GM19043 (cell line): ENCODE results near the gene ARHGAP26.

Source experiments
- ATAC-seq: cut with Tn5 transposase; IDR thresholded peaks from one replicate; pipeline ENCODE4 v1.9.1; 2021; ENCODE audit warnings: low read depth; ENCODE audit not compliant: unreplicated experiment

ARHGAP26 gene, protein sequence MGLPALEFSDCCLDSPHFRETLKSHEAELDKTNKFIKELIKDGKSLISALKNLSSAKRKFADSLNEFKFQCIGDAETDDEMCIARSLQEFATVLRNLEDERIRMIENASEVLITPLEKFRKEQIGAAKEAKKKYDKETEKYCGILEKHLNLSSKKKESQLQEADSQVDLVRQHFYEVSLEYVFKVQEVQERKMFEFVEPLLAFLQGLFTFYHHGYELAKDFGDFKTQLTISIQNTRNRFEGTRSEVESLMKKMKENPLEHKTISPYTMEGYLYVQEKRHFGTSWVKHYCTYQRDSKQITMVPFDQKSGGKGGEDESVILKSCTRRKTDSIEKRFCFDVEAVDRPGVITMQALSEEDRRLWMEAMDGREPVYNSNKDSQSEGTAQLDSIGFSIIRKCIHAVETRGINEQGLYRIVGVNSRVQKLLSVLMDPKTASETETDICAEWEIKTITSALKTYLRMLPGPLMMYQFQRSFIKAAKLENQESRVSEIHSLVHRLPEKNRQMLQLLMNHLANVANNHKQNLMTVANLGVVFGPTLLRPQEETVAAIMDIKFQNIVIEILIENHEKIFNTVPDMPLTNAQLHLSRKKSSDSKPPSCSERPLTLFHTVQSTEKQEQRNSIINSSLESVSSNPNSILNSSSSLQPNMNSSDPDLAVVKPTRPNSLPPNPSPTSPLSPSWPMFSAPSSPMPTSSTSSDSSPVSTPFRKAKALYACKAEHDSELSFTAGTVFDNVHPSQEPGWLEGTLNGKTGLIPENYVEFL

DNA sequence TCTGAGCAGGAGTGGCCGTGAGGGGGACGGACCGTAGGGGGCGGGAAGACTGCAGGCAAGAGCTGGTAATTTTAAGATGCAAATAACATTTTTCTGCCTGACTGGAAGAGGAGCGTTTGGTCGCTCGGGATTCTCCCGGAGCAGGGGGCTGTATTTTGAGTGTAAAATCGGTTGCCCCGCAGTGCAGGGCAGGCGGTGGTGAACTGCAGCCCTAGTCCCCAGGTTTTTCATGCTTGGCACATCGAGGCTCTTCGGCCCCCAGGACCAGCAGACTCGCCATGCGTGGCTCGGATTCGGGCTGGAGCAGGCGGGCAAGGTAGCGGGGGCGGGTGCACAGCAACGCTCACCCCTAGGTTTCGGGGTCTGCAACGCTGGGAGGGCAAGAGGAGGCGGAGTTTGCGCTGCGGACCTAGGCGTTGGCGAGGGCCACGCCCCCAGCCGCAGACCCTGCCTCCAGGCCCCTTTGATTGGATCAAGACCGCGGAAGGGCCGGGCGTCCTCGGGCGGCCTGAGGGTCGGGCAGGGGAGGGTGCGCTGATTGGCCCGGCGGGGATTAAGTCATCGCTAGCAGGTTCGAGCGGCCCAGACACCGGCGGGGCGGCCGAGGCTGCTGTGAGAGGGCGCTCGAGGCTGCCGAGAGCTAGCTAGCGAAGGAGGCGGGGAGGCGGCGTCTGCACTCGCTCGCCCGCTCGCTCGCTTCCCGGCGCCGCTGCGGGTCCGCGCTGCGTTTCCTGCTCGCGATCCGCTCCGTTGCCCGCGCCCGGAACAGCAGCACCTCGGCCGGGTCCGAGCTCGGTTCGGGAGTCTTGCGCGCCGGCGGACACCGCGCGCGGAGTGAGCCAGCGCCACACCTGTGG lies at the start of gene ARHGAP26:
Gene ARHGAP26, plus strand, starts transcription at position 585 of the 857 bp plus-strand sequence. CDS start 385 bp downstream, outside the sequence.
- ATAC-seq = peak; percentile 97

DNA sequence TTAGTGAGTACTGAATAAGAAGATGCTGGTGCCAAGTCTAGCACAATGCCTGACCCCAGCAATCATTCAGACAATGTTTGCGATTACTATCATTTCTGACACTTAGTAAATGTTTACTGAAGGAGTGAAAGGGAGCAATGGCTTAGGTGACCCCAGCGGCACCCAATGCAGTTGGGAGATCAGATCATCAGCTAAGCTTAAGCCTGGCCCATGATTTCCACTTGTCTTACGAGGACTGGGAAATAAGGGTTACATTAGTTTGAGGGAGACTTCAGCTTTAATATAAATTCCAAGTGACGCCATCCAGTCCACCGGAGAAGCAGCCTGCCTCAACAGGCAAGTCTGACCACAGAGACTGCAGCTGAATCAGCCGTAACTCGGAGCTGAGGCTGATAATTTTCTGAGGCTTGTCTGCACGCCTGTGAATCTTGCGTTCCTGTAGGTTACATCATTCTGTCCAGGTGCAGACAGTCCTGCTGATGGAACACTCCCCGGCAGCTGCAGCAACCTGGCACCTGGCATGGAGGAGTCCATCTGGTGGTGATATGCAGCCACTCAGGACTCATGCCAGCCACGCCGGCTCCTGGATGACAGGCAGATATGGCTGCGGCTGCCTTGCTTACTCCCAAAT lies 49.4 kb upstream of the ARHGAP26 start:
- no peak for ATAC-seq

DNA sequence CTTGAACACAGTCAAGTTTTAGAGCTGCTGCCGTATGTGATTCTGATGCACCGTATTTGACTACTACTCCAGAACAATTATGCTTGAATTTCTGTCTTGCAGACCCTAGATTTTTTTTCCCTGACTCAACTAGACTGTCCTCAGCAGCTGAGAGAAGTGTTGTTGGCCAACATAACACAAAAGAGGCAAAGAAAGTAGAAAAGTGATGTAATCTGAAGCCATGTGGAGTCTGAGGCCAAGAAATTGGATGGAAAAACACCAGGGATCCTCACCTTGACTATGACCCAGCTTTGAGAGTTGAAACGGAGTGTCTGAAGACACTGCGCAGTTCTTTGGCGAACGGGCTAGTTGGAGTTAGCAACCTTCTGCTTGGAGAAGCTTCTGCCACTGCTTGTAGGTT lies 48.0 kb upstream of the ARHGAP26 start:
- ATAC-seq = no peak

DNA sequence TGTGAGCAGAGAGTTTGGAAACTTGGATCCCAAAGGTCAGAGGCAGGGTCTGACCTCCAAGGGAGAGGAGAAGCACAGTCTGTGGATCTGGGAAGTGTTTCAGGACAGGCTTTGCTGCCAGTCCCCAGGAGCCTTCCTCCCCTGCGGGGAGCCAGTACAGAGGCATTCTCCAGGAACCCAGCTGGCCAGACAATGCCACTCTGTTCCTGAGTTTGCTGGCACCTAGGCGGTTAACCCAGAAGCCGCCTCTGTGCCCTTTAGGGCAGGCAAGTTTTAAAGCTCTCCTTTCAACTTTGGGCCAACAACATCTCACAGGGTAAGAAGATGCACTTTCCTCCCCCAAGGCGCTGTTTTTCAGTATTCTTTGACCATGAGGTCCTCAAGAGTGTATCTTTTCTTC lies 47.3 kb upstream of the ARHGAP26 start:
- no peak for ATAC-seq

DNA sequence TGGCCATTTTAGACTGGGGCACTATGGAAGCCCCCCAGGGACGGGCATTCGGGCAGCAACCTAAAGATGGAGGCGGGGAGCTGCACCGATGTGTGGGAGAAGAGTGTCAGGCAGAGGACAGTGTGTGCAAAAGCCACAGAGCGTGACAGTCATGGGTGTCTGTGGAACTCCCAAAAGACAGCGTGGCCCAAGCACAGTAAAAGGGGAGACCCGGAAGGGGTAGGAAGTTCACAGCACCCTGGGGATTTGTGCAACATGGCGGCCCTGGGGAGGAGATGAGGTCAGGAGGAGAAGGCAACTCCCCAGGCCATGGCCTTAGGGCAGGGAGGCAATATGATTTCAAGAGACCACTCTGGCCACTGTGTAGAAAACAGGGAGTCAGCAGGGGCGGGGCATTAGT lies 45.4 kb upstream of the ARHGAP26 start:
- ATAC-seq = no peak

DNA sequence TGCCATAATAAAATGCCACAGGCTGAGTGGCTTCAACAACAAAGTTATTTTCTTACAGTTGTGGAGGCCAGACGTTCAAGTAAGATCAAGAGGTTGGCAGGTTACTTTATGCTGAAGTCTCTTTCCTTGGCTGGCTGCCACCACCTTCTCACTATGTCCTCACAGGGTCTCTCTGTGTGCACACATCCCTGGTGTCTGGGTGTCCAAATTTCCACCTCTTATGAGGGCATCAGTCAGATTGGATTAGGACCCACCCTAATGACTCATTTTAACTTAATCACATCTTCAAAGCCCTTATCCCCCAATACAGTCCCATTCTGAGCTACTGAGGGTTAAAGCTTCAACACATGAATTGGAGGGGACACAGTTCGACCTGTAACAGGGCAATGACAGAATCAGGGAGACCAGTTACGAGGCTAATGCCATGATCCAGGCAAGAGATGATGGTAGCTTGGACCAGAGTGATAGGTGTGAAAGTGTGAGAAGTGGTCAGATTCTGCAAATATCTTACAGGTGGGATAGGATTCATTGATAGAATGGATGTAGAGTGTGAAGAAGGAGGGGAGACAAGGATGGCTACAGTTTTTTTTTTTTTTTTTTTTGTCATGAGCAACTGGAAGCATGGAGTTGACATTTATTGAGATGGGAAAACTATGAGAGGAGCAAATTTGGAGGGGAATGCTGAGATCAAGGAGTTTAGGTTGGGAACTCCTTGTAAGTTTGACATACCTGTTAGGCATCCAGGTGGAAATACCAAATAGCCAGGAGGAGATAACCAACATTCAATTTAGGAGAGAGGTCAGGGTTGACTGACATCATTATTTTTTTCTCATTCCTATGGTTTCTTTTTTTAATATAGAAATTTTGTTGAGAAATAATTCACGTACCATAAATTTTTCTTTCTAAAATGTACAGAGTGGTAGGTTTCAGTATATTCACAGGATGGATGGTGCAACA lies 44.7 kb upstream of the ARHGAP26 start:
- ATAC-seq = no peak

DNA sequence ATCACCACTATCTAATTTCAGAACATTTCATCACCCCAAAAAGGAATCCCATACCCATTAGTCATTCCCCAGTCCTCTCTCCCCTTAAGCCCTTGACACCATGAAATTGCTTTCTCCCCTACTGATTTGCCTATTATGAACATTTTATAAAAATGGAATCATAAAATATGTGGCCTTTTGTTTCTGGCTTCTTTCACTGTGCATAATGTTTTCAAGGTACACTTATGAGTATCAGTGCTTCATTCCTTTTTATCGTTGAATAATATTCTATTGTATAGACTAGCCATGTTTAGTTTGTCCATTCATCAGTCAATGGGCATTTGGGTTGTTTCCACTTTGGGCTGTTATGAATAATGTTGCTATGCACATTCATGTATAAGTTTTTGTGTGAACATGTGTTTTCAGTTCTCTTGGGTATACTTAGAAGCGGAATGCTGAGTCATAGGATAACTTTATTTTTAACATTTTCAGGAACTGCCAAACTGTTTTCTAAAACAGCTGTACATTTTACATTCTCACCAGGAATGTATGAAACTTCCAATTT lies 43.9 kb upstream of the ARHGAP26 start:
- no peak for ATAC-seq

DNA sequence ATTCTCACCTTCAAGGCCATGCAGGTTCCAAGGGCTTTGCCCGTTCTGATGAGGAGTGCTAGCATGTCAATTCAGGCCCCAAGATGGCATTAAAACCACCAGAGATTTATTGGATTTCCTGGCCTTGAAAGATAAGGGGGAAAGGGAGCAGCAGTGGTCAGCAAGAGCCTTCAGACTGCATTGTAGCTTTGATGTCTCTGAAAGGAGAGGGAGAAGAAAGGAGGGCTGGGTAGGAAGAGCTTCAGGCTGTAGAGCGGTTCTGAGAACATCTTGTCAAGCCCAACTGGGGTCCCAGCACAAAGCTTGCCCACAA lies 42.5 kb upstream of the ARHGAP26 start:
- ATAC-seq = no peak

DNA sequence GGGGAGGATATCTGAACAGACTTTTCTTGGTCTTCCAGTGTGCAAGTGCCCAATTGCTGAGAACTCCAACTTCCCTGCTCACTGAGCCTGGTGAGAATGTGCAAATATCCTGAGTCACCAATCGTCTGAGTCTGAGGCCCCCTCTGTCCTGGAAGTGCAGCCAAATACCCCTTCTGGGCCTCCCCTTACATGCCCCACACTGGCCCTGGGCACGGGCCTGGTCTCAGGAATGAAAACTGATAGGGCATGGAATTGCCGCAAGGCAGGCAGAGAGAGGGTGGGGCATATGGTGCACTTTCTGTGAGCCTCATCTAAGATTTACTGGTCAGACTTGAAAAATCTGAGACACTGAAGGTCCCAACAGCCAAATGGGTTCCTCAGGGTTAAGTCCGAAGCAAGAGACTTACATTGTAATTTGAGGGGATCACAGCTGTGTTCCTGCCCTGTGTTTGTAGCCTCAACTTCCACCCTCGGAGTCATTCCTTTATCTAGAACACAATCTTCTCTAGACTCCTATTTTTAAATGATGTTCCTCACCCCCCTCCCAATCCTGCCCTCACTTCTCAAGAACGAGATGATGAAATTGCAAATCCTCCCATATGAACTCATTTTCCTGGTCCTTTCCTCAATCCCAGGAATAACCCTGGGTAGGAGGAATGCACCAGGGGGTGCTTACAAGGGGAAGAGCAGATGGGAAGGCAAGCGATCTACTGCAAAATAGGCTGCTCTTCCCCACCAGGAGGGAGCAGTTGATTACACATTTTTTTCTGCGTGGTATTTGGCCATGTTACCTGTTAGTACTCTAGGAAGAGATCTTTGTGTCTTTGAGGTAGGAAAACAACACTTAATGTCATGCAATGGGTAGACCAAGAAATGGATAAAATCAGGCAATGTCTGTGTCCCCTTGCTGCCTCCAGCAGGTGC lies 34.6 kb upstream of the ARHGAP26 start:
- no peak for ATAC-seq

DNA sequence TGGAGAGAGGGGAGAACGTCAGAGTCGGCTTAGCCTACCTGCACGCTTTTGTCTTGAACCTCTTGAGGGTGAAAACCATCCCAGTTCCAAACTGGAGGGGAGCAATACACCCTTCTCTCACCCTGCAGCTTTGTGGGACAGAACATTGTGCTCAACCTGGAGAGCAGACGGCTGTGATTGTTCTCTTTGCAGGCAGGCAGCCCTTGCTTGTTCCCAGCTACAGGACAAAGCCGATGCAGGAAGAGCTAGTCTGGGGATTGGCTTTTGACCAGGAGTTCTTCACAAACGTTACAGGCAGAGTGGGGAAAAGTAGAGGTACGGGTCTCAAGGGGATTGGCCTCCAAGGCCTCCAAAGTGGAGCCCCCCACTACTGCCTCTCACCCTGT lies 33.9 kb upstream of the ARHGAP26 start:
- no peak for ATAC-seq

DNA sequence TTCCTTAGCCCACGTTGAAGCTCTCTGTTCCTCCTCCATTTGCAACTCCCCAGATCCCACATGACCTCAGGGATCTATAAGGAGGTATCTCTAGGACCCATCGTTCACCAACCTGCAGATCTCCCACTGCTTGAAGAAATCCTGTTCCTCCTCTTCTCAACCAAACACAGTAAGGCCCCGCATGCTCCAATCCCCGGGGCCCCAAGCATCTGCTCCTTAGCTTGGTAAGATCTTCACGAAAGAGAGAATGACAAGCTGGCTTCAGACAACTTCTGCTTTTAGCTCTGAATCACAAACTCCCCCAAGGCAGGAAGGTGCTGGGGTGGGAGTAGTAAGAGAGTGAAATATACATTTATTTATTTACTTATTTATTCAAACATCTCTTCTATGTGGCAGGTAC lies 33.0 kb upstream of the ARHGAP26 start:
- ATAC-seq = no peak

DNA sequence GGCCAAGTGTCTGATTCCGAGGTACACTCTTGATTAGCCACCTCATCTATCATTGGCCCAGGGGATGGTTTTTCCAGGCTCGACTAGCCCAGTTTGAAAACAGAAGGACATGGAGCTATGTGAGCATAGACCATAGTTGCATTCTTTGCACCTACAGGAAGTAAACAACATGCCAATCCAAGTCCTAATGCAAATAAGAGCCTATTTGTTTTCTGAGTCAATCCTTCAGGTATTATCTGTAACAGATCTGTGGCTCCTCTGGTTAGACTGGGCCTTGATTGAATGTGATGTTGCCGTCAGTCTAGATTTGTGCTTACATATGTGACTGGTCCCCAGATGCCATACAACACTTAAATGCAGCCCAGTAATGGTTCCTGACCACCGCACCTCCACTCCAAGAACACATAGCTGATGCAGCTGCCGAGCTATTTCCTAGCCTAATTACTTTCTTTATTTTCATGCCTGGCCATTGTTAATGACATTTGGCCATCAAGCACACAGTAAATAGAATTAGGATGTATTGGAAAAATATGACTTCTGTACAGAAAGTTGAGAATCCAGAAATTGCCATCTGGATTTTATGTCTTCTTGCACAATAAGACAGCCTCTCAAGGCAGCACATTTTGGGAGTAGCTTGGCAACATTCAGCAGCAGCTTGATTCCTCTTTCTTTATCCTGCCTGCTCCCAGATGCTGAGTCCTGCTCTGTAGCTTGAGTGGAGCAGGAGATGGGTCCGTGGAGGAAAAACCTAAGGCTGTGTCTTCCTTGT lies 29.5 kb upstream of the ARHGAP26 start:
- ATAC-seq = no peak

DNA sequence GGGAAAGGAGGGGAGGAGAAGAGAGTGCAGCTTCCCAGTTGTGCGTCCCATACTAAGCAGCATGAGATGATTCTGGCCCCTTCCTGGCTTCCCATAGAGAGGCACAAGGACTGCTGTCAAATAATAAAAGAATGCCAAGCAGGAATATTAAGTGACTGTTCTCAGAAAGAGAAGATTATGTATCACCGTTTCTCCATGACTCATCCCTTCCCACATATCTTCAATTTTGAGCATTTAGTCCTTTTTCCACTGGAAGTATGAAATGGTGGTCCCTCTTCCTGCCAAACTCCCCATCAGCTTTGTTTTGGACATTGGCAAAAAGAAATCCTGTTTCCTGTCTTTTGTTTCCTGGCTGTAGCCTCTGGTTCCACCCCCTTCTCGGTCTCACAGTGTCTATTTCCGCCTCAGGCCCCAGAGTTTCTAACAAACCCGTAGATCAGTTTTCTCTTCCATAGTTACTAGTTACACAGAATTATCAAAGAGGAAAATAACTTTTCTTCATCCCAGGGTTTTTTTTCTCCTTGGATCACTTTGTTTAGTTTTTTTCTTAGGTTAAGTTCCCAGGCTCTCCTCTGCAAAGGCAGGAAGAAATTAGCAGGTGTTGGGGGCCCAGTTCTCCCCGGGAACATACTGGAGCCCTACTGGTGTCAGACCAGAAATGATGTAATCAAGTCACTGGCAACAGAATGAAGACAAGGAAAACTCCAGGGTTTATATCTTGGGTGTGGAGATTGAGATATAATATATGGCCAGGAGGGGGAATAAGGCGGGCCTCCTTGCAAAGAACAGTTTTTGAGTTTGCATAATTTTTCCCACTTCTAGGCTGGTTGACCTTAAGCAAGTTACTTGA lies 26.4 kb upstream of the ARHGAP26 start:
- ATAC-seq = no peak

DNA sequence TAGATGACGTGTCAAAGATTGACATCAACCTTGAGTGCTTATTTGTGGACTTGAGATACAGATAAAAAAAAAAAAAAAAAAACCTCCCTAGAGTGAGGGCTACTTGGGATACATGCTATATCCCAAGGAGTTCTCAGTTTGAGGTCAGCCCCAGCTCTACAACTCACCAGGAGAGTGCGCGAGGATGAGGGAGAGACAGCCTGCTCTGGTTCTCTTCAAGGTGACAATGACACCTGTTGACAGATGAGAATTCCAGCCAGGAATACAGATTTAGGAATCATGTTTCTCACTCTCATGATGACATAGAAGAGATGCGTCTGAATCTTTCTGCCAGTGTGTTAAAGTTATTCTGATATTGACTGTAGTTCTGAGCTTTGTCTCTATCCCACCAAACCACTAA lies 24.9 kb upstream of the ARHGAP26 start:
- no peak for ATAC-seq

DNA sequence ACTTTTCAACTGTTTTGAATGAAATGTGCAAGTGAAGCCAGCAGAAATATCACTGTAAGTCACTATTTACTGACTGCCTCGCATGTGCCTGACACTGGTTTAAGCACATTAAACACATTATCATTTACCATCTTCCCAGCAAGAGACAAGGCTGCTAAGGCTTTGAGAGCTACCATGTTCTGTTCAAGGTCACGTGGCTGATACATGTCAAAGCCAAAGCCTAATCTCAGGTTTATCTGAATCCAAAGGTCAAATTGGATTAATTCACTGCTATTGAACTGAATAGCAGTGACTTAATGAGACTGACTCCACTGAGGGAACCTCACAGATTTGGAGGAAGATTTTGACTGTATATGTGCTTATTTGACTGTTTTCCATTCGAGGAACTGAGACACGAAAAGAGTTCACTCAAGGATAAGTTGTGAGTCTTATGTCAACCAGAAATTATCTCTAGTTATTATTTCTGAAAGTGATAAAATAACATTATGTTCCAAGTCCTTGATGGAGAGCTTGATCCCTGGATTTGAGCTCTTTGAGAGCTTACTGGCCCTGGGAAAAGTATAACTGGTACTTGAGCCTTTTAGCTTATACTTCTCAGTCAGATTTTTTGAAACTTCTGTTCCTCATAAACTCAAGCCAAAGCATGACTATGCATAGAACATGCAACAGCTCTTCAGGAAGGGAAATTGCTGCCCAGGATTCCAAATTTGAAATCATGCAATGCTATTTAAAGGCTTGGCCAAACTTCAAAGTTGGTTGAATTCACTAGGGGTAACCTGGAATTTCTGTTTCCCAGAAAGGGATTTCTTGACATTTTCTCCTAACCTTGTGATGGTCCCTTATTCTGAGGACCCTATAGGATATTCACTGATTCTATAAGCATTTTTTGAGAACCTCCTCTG lies 23.4 kb upstream of the ARHGAP26 start:
- no peak for ATAC-seq

DNA sequence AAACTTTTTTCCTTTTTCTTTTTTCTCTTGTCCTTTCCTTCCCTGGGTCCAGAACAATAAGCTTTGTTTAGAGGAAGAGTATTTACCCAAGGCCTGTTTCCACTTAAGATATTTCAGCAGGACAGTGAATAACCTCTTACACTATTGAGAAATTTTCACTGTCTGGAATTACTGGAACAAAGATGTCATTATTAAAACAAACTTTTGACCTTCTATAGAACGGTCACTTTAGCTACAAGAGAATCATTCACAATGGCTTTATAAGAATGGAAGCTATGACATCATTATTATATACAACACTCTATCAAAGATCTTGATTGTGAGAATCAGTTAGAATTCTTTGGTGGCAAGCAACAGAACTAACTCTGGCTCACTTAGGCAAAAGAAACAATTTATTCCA lies 22.0 kb upstream of the ARHGAP26 start:
- no peak for ATAC-seq
